ENCODE measurements around the gene LCLAT1. TPM values are rescaled to one million over a fixed set of nuclear protein-coding genes. Genes with fewer than 3 reads are reported as not detected.
A peak's percentile ranks its signal among the peaks of the same experiment; 100 is the strongest.

Gene LCLAT1
- total and polyA plus RNA-seq, 12 donors, result 8.0 to 56.4 (median 42.7) TPM

- Histone ChIP-seq H3K36me3 (no peaks in the 10 kb centered on the region), H3K9me3 (peaks cover 0 to 7% (median 0%) of the 10 kb centered on the region in 11 donors), H3K27me3 (no peaks in the 10 kb centered on the region), H3K4me3 (no peak overlapping the region), H3K4me1 (peaks cover 0 to 24% (median 11%) of the 10 kb centered on the region in 9 donors), H3K27ac (peak overlapping the region in 8 of 10 donors; percentile 5 to 57 (median 24))
- no peak for DNase-seq
- intact Hi-C loops (cut with DNase I), result loop anchor here in 1 of 10 donors (5.0 kb wide), 1 partner anchor 62 kb away; no protein-coding TSS in a partner anchor
- no peak for ATAC-seq
- TF ChIP-seq CTCF (IDR thresholded peaks at IDR 0.05), result no peak
These were observed 178.2 kb downstream of the LCLAT1 start for GRCh38 chr2:30625276-30625675.

GRCh38 chr2:30625701-30626100, 178.7 kb downstream of the LCLAT1 start:
- DNase-seq (no peak), ATAC-seq (peak in 5 of 8 donors; percentile 52 to 94 (median 81))
- Histone ChIP-seq H3K27me3 (no peaks in the 10 kb centered on the region), H3K9me3 (peaks cover 0 to 7% (median 0%) of the 10 kb centered on the region in 11 donors), H3K36me3 (no peaks in the 10 kb centered on the region), H3K4me1 (peaks cover 0 to 26% (median 10%) of the 10 kb centered on the region in 9 donors), H3K4me3 (no peak overlapping the region), H3K27ac (peak overlapping the region in 8 of 10 donors; percentile 9 to 57 (median 24))
- WGBS, 2 donors, result 40 to 65% methylated on average over 3 of the region's 3 CpGs
- intact Hi-C loops (cut with DNase I), result loop anchor here in 1 of 10 donors (5.0 kb wide), 1 partner anchor 62 kb away; no protein-coding TSS in a partner anchor
- TF ChIP-seq CTCF (IDR thresholded peaks at IDR 0.05), result no peak

GRCh38 chr2:30626397-30626796, 179.4 kb downstream of the LCLAT1 start:
- Histone ChIP-seq H3K36me3 (no peaks in the 10 kb centered on the region), H3K4me1 (peaks cover 0 to 33% (median 16%) of the 10 kb centered on the region in 9 donors), H3K27me3 (no peaks in the 10 kb centered on the region), H3K9me3 (peaks cover 0 to 7% (median 0%) of the 10 kb centered on the region in 11 donors), H3K4me3 (no peak overlapping the region), H3K27ac (peak overlapping the region in 5 of 10 donors; percentile 10 to 57 (median 33))
- intact Hi-C loops (cut with DNase I), result loop anchor here in 1 of 10 donors (5.0 kb wide), 1 partner anchor 61 kb away; no protein-coding TSS in a partner anchor
- ATAC-seq (no peak), DNase-seq (no peak)
- WGBS, 2 donors, result 56 to 68% methylated on average over 2 of the region's 2 CpGs
- no peak for TF ChIP-seq CTCF (IDR thresholded peaks at IDR 0.05)

GRCh38 chr2:30627151-30627550, 180.1 kb downstream of the LCLAT1 start:
- no peak overlapping the region for H3K4me3 ChIP-seq
- peaks cover 0 to 7% (median 0%) of the 10 kb centered on the region in 11 donors for H3K9me3 ChIP-seq
- H3K36me3 ChIP-seq, result no peaks in the 10 kb centered on the region
- DNase-seq (no peak), ATAC-seq (no peak)
- H3K4me1 ChIP-seq, result peaks cover 0 to 36% (median 19%) of the 10 kb centered on the region in 9 donors
- H3K27me3 ChIP-seq, result no peaks in the 10 kb centered on the region
- WGBS, 2 donors, result 96 to 98% methylated on average over 8 of the region's 8 CpGs
- no peak for TF ChIP-seq CTCF (IDR thresholded peaks at IDR 0.05)
- intact Hi-C loops (cut with DNase I), result loop anchor here in 1 of 10 donors (5.0 kb wide), 1 partner anchor 60 kb away; no protein-coding TSS in a partner anchor
- no peak overlapping the region for H3K27ac ChIP-seq

Measured in heart right ventricle (tissue), 16 donors.